Glutamatergic neuron (in vitro differentiated cells): ENCODE results near the gene MUC12. TPM values are rescaled to one million over a fixed set of nuclear protein-coding genes. Genes with fewer than 3 reads are reported as not detected.
"Not testable (repeated sequence)": the region's sequence is repeated elsewhere in the genome, so short reads cannot be mapped to it uniquely, and the experiment has no call there.

Experiments used
- DNase-seq: peaks from one replicate; pipeline ENCODE4 v3.0.0; 2022
- H3K27ac Mint-ChIP-seq: one replicate; pipeline ENCODE4 v1.8.0; 2020; ENCODE audit warnings: mild to moderate bottlenecking, mixed read lengths, inconsistent platforms; ENCODE audit not compliant: unreplicated experiment
- H3K27me3 Mint-ChIP-seq: one replicate; pipeline ENCODE4 v1.8.0; 2020; ENCODE audit warnings: mild to moderate bottlenecking, moderate library complexity, mixed read lengths, inconsistent platforms; ENCODE audit not compliant: unreplicated experiment
- H3K36me3 Mint-ChIP-seq: one replicate; pipeline ENCODE4 v1.8.0; 2020; ENCODE audit warnings: mild to moderate bottlenecking, mixed read lengths, inconsistent platforms; ENCODE audit not compliant: unreplicated experiment
- H3K4me1 Mint-ChIP-seq: one replicate; pipeline ENCODE4 v1.8.0; 2020; ENCODE audit warnings: mild to moderate bottlenecking, low read depth, mixed read lengths, inconsistent platforms; ENCODE audit not compliant: unreplicated experiment
- H3K4me3 Mint-ChIP-seq: one replicate; pipeline ENCODE4 v1.8.0; 2020; ENCODE audit warnings: mild to moderate bottlenecking, mixed read lengths, inconsistent platforms; ENCODE audit not compliant: unreplicated experiment
- H3K9me3 Mint-ChIP-seq: one replicate; pipeline ENCODE4 v1.8.0; 2020; ENCODE audit warnings: mild to moderate bottlenecking, moderate library complexity, mixed read lengths, inconsistent platforms; ENCODE audit not compliant: unreplicated experiment
- CTCF ChIP-seq: fragments of 200-600 bp; sonication (generic); IDR thresholded peaks from one replicate; pipeline ENCODE4 v1.5.0; 2021; ENCODE audit not compliant: partially characterized antibody, unreplicated experiment
- long read RNA-seq: library from polyadenylated mRNA; unstranded; transcript quantifications from one replicate; pipeline ENCODE4 v2.0.0, GENCODE V29; 2020; ENCODE audit not compliant: unreplicated experiment
- total RNA-seq: library from RNA; stranded (reverse); fragmentation: NEBNext Ultra II Directional; extraction: Animal tissue kit (Norgen Biotek cat#: 25700); gene quantifications from one replicate; pipeline ENCODE4 v1.2.1, GENCODE V29; 2021; ENCODE audit not compliant: unreplicated experiment

MUC12 gene
- 1.0 TPM for total RNA-seq
- long read RNA-seq, result 0 reads

GRCh38 chr7:100969066-100969615 is at the start of gene MUC12:
MUC12 (plus strand) TSS chr7:100969565; CDS start chr7:100969623, 58 bp downstream.
- Mint-ChIP-seq H3K27ac (no peak within 1 kb of the TSS), H3K4me3 (no peak within 1 kb of the TSS), H3K4me1 (peaks cover 12% of the 10 kb centered on the region), H3K9me3 (peaks cover 7% of the 10 kb centered on the region), H3K36me3 (peaks cover 3% of the 10 kb centered on the region), H3K27me3 (peaks cover 21% of the 10 kb centered on the region)
- no peak for TF ChIP-seq CTCF
- DNase-seq, result no peak

GRCh38 chr7:100919779-100920437 is 49.5 kb upstream of the MUC12 start:
- H3K4me3 Mint-ChIP-seq, H3K27ac Mint-ChIP-seq, H3K9me3 Mint-ChIP-seq, H3K27me3 Mint-ChIP-seq, DNase-seq, H3K36me3 Mint-ChIP-seq, H3K4me1 Mint-ChIP-seq: not testable (repeated sequence)

- Mint-ChIP-seq H3K27me3 (peaks cover 5% of the 10 kb centered on the region), H3K4me1 (no peaks in the 10 kb centered on the region), H3K27ac (no peak overlapping the region), H3K9me3 (no peaks in the 10 kb centered on the region), H3K4me3 (no peak overlapping the region), H3K36me3 (no peaks in the 10 kb centered on the region)
- TF ChIP-seq CTCF, result no peak
- no peak for DNase-seq
Measured at GRCh38 chr7:100921039-100921438, 48.3 kb upstream of the MUC12 start.

GRCh38 chr7:100923616-100924015 is 45.7 kb upstream of the MUC12 start:
- H3K9me3 Mint-ChIP-seq, H3K27ac Mint-ChIP-seq, H3K27me3 Mint-ChIP-seq, DNase-seq, H3K4me3 Mint-ChIP-seq, H3K36me3 Mint-ChIP-seq, H3K4me1 Mint-ChIP-seq: not testable (repeated sequence)

GRCh38 chr7:100929808-100930174 is 39.6 kb upstream of the MUC12 start:
- DNase-seq, result no peak
- TF ChIP-seq CTCF, result no peak
- H3K4me1 Mint-ChIP-seq, result no peaks in the 10 kb centered on the region
- no peak overlapping the region for H3K27ac Mint-ChIP-seq
- no peaks in the 10 kb centered on the region for H3K27me3 Mint-ChIP-seq
- H3K9me3 Mint-ChIP-seq, result peaks cover 4% of the 10 kb centered on the region
- peaks cover 9% of the 10 kb centered on the region for H3K36me3 Mint-ChIP-seq
- no peak overlapping the region for H3K4me3 Mint-ChIP-seq

GRCh38 chr7:100933734-100934133 is 35.6 kb upstream of the MUC12 start:
- peaks cover 9% of the 10 kb centered on the region for H3K36me3 Mint-ChIP-seq
- no peak overlapping the region for H3K27ac Mint-ChIP-seq
- H3K4me1 Mint-ChIP-seq, result no peaks in the 10 kb centered on the region
- peaks cover 2% of the 10 kb centered on the region for H3K27me3 Mint-ChIP-seq
- TF ChIP-seq CTCF, result no peak
- H3K9me3 Mint-ChIP-seq, result peaks cover 8% of the 10 kb centered on the region
- DNase-seq, result no peak
- no peak overlapping the region for H3K4me3 Mint-ChIP-seq

GRCh38 chr7:100935381-100935780 is 34.0 kb upstream of the MUC12 start:
- not testable (repeated sequence) for H3K27ac Mint-ChIP-seq, H3K9me3 Mint-ChIP-seq, H3K36me3 Mint-ChIP-seq, H3K4me1 Mint-ChIP-seq, H3K27me3 Mint-ChIP-seq, H3K4me3 Mint-ChIP-seq, DNase-seq

GRCh38 chr7:100936167-100936566 is 33.2 kb upstream of the MUC12 start:
- H3K9me3 Mint-ChIP-seq, H3K27ac Mint-ChIP-seq, H3K27me3 Mint-ChIP-seq, H3K4me3 Mint-ChIP-seq, DNase-seq, H3K4me1 Mint-ChIP-seq, H3K36me3 Mint-ChIP-seq: not testable (repeated sequence)
